HEK293 (cell line): ENCODE results near the gene MAML2.

Source experiments
- CTCF ChIA-PET: fragments of 350-600 bp; formaldehyde crosslinking; extraction: SDS; loops from one replicate; lab custom pipeline; 2021; ENCODE audit warnings: antibody characterized with exemption; lab: Yijun Ruan, JAX
- POLR2A ChIA-PET: fragments of 300-600 bp; formaldehyde crosslinking; extraction: SDS; loops from one replicate; lab custom pipeline; 2020; ENCODE audit warnings: antibody characterized with exemption, inconsistent platforms; lab: Yijun Ruan, JAX
- H3K27ac ChIP-seq: fragments of 200-500 bp; sonication (Bioruptor generic); 2 replicates; pipeline ENCODE4 v1.5.1; 2014; ENCODE audit warnings: low read depth, low read length, control low read depth, inconsistent platforms; ENCODE audit errors: extremely low read depth
- H3K36me3 ChIP-seq, 2 experiments: fragments of 200-500 bp in 1 of 2; sonication (Bioruptor generic) in 1 of 2; 1 replicate in 1 of 2; 2 replicates in 1 of 2; pipeline ENCODE4 v1.5.1; 2014 to 2017; ENCODE audit warnings: inconsistent platforms in 2 of 2, low read length in 2 of 2; ENCODE audit not compliant: control insufficient read depth in 2 of 2, insufficient read depth in 1 of 2
- H3K4me1 ChIP-seq: fragments of 200-500 bp; sonication (Bioruptor generic); 2 replicates; pipeline ENCODE4 v1.5.1; 2014; ENCODE audit warnings: mild to moderate bottlenecking, low read length, inconsistent platforms; ENCODE audit not compliant: control insufficient read depth, insufficient read depth
- H3K4me3 ChIP-seq: 2 replicates; pipeline ENCODE4 v1.5.1; 2011; ENCODE audit warnings: low read depth, mild to moderate bottlenecking, control low read depth, low read length, moderate library complexity
- H3K9me3 ChIP-seq: fragments of 200-500 bp; sonication (Bioruptor generic); 2 replicates; pipeline ENCODE4 v1.5.1; 2014; ENCODE audit warnings: low read depth, low read length, inconsistent platforms; ENCODE audit not compliant: control insufficient read depth, insufficient read depth
- CTCF ChIP-seq: fragments of 450-650 bp; formaldehyde crosslinking; IDR thresholded peaks from 2 replicates; pipeline ENCODE4 v1.5.1; 2016; ENCODE audit warnings: missing biosample characterization, missing genetic modification characterization
- MYNN ChIP-seq: fragments of 450-650 bp; formaldehyde crosslinking; IDR thresholded peaks from 2 replicates; pipeline ENCODE4 v1.5.1; 2016; ENCODE audit warnings: missing biosample characterization, missing genetic modification characterization, borderline replicate concordance
- PRDM2 ChIP-seq: fragments of 450-650 bp; formaldehyde crosslinking; IDR thresholded peaks from 2 replicates; pipeline ENCODE4 v1.5.1; 2016; ENCODE audit warnings: missing biosample characterization, missing genetic modification characterization, borderline replicate concordance
- REPIN1 ChIP-seq: fragments of 450-650 bp; formaldehyde crosslinking; IDR thresholded peaks from 2 replicates; pipeline ENCODE4 v1.5.1; 2017; ENCODE audit warnings: missing biosample characterization, missing genetic modification characterization, low read depth
- ZNF223 ChIP-seq: fragments of 450-650 bp; formaldehyde crosslinking; IDR thresholded peaks from 2 replicates; pipeline ENCODE4 v1.5.1; 2016; ENCODE audit warnings: missing biosample characterization, missing genetic modification characterization
- ZNF274 ChIP-seq, 2 experiments: fragments of 200-500 bp in 1 of 2; fragments of 450-650 bp in 1 of 2; sonication (Bioruptor generic) in 1 of 2; formaldehyde crosslinking in 1 of 2; IDR thresholded peaks; 2 replicates each; pipeline versions ENCODE4 v1.5.1 to v1.6.1; 2014 to 2016; ENCODE audit warnings: borderline replicate concordance in 1 of 2, inconsistent platforms in 1 of 2, low read length in 1 of 2, missing biosample characterization in 1 of 2, missing genetic modification characterization in 1 of 2
- ZNF341 ChIP-seq: fragments of 450-650 bp; formaldehyde crosslinking; IDR thresholded peaks from 2 replicates; pipeline ENCODE4; 2016; ENCODE audit warnings: low read depth, missing biosample characterization, missing genetic modification characterization
- ZNF350 ChIP-seq: fragments of 450-650 bp; formaldehyde crosslinking; IDR thresholded peaks from 2 replicates; pipeline ENCODE4 v1.5.0; 2017; ENCODE audit warnings: missing biosample characterization, mild to moderate bottlenecking, missing genetic modification characterization
- ZNF423 ChIP-seq: fragments of 450-650 bp; formaldehyde crosslinking; IDR thresholded peaks from 2 replicates; pipeline ENCODE4 v1.5.1; 2016; ENCODE audit warnings: missing biosample characterization, missing genetic modification characterization
- ZSCAN23 ChIP-seq: fragments of 450-650 bp; formaldehyde crosslinking; IDR thresholded peaks from 2 replicates; pipeline ENCODE4 v1.5.1; 2016; ENCODE audit warnings: missing biosample characterization, missing genetic modification characterization
- TF ChIP-seq, protein P1 (sequence below): fragments of 450-650 bp; formaldehyde crosslinking; IDR thresholded peaks from 2 replicates; pipeline ENCODE4 v1.5.1; 2016; ENCODE audit warnings: missing biosample characterization, missing genetic modification characterization

MAML2 gene

DNA sequence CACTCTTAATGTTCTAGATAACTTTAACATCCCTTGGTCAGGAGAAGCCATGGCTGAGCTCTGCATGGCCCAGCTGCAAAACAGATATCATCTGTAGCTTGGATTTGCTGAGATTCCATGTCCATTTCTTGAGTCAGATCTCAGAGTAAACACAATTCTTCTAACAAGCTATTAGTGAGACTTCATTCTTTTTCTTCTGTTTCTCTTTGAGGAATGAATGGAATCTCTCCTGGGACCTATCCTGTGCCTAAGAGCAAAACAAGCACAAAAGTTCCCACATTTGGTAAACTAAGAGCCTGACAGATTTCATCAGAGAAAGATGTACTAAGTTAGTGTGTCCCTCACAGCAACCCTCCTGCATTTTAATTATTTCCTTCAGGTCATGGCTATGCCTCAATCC lies 142.8 kb downstream of the MAML2 start:
- CTCF ChIA-PET, result interaction anchor here (0.6 to 1.5 kb wide), 2 partner anchors 74 to 143 kb away, joined by 3 to 4 read pairs; partner anchors contain the start of gene MAML2
- Histone ChIP-seq H3K4me3 (no peak overlapping the region), H3K9me3 (no peaks in the 10 kb centered on the region), H3K4me1 (no peaks in the 10 kb centered on the region), H3K27ac (no peak overlapping the region), H3K36me3 (no peaks in the 10 kb centered on the region)
- TF ChIP-seq CTCF (tag by site-specific recombination) (no peak), REPIN1 (no peak), PRDM2 (tag by site-specific recombination) (no peak), ZNF423 (tag by site-specific recombination) (no peak), MYNN (tag by site-specific recombination) (no peak)
- TF ChIP-seq, protein P1, sequence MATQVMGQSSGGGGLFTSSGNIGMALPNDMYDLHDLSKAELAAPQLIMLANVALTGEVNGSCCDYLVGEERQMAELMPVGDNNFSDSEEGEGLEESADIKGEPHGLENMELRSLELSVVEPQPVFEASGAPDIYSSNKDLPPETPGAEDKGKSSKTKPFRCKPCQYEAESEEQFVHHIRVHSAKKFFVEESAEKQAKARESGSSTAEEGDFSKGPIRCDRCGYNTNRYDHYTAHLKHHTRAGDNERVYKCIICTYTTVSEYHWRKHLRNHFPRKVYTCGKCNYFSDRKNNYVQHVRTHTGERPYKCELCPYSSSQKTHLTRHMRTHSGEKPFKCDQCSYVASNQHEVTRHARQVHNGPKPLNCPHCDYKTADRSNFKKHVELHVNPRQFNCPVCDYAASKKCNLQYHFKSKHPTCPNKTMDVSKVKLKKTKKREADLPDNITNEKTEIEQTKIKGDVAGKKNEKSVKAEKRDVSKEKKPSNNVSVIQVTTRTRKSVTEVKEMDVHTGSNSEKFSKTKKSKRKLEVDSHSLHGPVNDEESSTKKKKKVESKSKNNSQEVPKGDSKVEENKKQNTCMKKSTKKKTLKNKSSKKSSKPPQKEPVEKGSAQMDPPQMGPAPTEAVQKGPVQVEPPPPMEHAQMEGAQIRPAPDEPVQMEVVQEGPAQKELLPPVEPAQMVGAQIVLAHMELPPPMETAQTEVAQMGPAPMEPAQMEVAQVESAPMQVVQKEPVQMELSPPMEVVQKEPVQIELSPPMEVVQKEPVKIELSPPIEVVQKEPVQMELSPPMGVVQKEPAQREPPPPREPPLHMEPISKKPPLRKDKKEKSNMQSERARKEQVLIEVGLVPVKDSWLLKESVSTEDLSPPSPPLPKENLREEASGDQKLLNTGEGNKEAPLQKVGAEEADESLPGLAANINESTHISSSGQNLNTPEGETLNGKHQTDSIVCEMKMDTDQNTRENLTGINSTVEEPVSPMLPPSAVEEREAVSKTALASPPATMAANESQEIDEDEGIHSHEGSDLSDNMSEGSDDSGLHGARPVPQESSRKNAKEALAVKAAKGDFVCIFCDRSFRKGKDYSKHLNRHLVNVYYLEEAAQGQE (tag by site-specific recombination), result no peak
- POLR2A ChIA-PET, result interaction anchor here (0.6 kb wide), 1 partner anchor 52 kb away, joined by 5 read pairs; no protein-coding TSS in a partner anchor

DNA sequence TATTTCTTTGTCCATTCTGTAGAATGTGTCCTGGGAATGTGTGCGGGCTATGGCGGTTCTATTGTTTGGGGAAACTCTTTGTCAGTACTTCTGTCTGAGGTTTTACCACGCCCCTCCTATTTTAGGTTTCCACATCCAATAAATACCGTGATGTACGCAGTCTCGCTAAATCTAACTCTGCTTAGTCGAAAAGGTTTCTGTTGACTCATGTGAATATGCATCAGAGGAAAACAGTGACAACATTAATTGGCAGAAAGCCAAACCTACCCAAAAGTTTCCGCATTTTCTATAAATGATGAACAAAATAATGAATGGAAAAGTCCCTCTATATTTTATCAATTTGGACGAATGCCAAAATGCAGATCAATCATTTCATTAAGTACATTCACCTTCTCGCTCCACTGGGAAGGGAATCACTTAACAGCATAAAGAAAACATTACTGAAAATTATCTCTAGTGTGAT lies 143.4 kb downstream of the MAML2 start:
- peaks cover 2% of the 10 kb centered on the region; the same call in 1 of the 2 replicates for H3K4me1 ChIP-seq
- CTCF ChIA-PET, result interaction anchor here (0.6 to 1.5 kb wide), 3 partner anchors 75 to 1281 kb away, joined by 3 to 10 read pairs (median 4); partner anchors contain the start of gene MAML2
- no peaks in the 10 kb centered on the region for H3K9me3 ChIP-seq
- POLR2A ChIA-PET, result no interaction called here
- no peaks in the 10 kb centered on the region for H3K36me3 ChIP-seq
- H3K4me3 ChIP-seq, result no peak overlapping the region
- TF ChIP-seq ZNF223 (no peak), PRDM2 (tag by site-specific recombination) (no peak), ZNF350 (tag by site-specific recombination) (peak; percentile 65; the same call in 1 of the 2 replicates), ZSCAN23 (tag by site-specific recombination) (no peak), ZNF341 (tag by site-specific recombination) (no peak), ZNF274 (IDR thresholded peaks at IDR 0.05; ENCODE audit: low read length) (no peak), ZNF274 (tag by site-specific recombination; IDR thresholded peaks at IDR 0.05; ENCODE audit: borderline replicate concordance) (no peak)
- no peak overlapping the region for H3K27ac ChIP-seq
